OCI-LY3 (cell line): ENCODE measurements around the gene SLC25A47.

ENCODE experiments used
- CTCF ChIP-seq: fragments of 200-600, 300-600 bp; sonication (generic); IDR thresholded peaks from 2 replicates; pipeline ENCODE4 v1.5.1; 2014; ENCODE audit warnings: antibody characterized with exemption, low read length, low read depth
- EZH2phosphoT487 ChIP-seq: fragments of 200-600 bp; shearing (Covaris generic); IDR thresholded peaks from 2 replicates; pipeline ENCODE4 v1.6.1; 2018; ENCODE audit warnings: antibody characterized with exemption, mixed run types, low read depth

GRCh38 chr14:100350986-100351385, 27.8 kb downstream of the SLC25A47 start:
- no peak for TF ChIP-seq CTCF
- TF ChIP-seq EZH2phosphoT487: no peak
